Measurements from ENCODE around the gene JPH2.

DNA sequence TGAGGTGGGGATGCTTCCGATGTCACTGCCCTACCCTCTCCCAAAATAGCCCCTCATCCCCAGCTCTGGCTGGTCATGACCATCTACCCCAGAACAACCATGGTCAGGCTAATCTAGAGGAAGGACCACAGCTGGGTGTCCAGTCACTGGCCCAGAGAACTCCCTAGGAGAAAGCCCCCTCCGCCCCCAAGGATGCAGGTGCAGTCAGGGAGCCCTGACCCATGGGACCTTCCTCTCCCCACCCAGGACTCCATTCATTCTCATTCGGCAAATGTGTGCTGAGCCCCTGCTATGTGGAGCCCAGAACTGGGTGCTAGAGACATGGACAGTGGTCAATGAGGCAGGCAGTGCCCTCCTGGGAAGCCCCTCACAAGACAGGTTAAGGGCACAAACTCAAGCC, 60.5 kb downstream of the JPH2 start:
- TF ChIP-seq, protein P1, sequence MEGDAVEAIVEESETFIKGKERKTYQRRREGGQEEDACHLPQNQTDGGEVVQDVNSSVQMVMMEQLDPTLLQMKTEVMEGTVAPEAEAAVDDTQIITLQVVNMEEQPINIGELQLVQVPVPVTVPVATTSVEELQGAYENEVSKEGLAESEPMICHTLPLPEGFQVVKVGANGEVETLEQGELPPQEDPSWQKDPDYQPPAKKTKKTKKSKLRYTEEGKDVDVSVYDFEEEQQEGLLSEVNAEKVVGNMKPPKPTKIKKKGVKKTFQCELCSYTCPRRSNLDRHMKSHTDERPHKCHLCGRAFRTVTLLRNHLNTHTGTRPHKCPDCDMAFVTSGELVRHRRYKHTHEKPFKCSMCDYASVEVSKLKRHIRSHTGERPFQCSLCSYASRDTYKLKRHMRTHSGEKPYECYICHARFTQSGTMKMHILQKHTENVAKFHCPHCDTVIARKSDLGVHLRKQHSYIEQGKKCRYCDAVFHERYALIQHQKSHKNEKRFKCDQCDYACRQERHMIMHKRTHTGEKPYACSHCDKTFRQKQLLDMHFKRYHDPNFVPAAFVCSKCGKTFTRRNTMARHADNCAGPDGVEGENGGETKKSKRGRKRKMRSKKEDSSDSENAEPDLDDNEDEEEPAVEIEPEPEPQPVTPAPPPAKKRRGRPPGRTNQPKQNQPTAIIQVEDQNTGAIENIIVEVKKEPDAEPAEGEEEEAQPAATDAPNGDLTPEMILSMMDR (IDR thresholded peaks at IDR 0.05; ENCODE audit: low read length) = no peak
- TF ChIP-seq EZH2phosphoT487 (IDR thresholded peaks at IDR 0.05; ENCODE audit: low read length) = no peak
